GM18505 (cell line): ENCODE measurements around the gene MASP1.

Experiments used
- ATAC-seq: cut with Tn5 transposase; IDR thresholded peaks from one replicate; pipeline ENCODE4 v1.9.1; 2021; ENCODE audit not compliant: unreplicated experiment
- POLR2A ChIP-seq: IDR thresholded peaks from 4 replicates; pipeline ENCODE4 v1.6.1; 2011; ENCODE audit warnings: borderline replicate concordance; ENCODE audit not compliant: insufficient read depth, insufficient read length; ENCODE audit errors: extremely low read depth

Gene MASP1, protein sequence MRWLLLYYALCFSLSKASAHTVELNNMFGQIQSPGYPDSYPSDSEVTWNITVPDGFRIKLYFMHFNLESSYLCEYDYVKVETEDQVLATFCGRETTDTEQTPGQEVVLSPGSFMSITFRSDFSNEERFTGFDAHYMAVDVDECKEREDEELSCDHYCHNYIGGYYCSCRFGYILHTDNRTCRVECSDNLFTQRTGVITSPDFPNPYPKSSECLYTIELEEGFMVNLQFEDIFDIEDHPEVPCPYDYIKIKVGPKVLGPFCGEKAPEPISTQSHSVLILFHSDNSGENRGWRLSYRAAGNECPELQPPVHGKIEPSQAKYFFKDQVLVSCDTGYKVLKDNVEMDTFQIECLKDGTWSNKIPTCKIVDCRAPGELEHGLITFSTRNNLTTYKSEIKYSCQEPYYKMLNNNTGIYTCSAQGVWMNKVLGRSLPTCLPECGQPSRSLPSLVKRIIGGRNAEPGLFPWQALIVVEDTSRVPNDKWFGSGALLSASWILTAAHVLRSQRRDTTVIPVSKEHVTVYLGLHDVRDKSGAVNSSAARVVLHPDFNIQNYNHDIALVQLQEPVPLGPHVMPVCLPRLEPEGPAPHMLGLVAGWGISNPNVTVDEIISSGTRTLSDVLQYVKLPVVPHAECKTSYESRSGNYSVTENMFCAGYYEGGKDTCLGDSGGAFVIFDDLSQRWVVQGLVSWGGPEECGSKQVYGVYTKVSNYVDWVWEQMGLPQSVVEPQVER

DNA sequence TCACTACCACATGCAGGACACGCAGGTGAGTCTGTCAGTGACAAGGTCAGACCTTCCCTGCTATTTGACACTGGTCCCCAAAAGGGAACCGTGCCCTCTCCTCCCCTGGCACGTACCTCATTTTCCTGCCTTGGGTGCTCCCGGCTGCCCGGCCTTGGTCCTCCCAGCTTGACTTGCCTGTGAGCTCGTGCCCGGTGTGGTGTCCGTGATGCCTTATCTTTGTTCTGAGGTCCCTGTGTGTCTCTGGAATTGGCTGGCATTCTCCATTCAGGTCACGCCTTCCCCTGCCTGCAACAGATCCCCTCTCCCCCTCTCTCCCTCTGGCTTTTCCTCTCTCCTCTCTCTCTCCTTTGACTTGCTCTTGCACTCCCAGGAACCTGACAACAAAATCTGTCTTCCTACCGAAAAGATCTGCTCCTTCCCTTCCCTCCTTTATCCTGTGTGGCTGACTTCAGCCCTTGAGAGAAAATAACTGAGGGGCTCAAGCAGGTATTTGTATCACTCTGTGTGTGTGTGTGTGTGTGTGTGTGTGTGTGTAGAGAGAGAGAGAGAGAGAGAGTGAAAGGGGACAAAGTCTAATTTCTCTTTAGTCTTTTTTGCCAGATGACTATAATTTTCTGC is at the start of gene MASP1:
MASP1 (minus strand) TSS at position 226 of the 621 bp plus-strand sequence; CDS start at position 121, 105 bp downstream.
- no peak for TF ChIP-seq POLR2A
- ATAC-seq = no peak

DNA sequence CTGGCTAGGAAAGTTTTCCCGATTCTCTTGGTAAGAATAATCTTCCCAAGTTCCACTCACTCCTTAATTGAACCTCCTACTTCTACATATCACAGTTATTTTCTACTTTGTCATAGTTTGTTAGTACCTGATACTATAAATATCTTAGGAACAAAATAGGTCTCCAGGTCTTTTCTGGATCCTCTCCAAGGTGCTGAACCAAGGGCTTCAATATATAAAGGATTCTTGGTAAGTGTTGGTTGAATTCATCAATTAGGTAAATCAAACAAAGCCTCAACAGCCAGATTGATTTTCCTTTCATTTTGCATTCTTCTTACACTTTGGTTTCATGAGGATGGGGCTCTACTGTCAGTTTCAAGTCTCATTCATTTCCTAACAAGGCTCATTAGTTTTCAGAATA is 49.0 kb upstream of the MASP1 start:
- TF ChIP-seq POLR2A = no peak
- ATAC-seq = no peak

DNA sequence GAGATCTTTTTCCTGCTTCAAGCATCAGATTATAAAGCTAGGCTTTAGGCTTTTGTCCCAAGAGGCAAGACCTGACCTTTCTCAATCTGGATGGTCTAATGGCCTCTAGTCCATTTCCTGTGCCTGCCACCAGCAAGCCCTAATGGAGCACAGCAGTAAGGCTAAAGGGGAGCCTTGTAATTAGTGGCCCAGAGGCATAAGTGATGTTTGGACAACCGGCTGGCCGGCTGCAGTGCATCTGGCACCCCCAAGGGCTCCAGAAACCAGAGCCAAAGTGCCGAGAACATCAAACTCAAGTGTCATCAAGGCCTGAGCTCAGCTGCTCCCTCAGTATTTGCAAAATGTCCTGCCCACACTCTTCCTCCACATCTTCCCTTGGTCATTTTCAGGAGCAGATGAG is 44.8 kb upstream of the MASP1 start:
- no peak for ATAC-seq
- TF ChIP-seq POLR2A = no peak

DNA sequence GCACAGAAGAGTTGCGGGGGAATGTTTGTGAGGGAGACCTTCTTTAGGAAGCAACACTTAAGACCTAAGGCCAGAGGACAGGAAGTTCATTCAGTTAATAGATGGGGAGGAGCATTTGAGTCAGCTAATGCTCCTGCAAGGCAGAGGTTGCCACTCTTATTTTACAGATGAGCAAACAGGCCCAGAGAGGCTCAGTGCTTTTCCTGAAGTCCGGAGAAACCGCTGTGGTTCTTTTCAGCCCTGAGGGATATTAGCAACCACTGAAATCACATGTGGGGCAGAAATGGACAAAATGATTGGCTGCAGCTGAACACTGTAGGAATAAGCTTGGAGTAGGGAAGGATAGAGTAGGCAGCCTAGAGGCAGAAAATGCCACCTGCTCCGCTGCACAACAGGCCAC is 43.4 kb upstream of the MASP1 start:
- no peak for TF ChIP-seq POLR2A
- no peak for ATAC-seq

DNA sequence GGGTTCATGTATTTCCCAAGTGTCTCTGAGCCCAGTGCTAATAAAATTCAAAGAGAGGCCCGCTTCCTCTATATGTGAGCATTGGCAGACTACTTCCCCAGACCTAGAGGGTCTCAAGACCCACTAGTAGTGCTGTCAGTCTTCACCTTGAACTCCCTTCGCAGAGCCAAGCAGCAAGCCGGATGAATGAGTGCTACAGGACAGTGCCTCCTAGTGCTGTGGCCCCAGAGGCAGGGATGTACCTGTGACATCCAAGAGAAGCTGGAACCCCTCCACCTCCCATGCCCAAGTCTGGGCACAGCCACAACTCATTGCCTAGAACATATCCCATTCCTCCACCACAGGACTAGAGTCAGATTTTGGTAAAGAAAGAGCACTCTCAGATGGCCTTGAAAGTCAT is 37.2 kb upstream of the MASP1 start:
- TF ChIP-seq POLR2A = no peak
- ATAC-seq = no peak

DNA sequence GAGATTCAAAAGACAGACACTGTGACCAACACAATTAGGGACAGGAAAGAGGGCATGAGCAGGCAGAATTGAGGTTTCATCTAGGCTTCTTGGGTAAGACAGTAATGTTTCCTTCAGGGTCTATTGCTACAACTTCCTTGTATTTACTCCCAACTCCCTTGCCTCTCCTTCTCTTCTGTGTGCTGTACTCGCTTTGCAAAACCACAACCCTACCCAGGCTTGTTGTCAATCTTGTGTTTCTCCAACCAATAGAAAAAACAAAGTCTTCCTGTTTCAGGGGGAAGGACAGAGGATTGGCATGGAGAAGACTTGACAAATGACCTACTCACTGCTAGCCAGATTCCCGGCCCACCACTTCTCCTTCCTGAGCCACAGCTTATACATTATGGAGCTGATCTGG is 36.3 kb upstream of the MASP1 start:
- no peak for TF ChIP-seq POLR2A
- no peak for ATAC-seq

DNA sequence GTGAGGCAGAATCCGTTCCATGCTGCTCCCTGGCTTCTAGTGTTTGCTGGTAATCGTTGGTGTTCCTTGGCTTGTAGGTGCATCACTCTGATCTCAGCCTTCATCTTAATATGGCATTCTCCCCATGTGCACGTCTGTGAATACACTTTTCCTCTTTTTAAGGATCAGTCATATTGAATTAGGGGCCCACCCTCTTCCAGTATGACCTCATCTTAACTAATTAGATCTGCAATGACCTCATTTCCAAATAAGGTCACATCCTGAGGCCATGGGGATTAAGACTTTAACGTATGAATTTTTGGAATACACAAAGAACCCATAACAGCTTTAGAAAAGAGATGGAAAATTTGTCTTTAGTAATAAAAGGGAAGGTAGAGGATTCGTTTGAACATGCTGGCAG is 34.1 kb upstream of the MASP1 start:
- no peak for ATAC-seq
- no peak for TF ChIP-seq POLR2A

DNA sequence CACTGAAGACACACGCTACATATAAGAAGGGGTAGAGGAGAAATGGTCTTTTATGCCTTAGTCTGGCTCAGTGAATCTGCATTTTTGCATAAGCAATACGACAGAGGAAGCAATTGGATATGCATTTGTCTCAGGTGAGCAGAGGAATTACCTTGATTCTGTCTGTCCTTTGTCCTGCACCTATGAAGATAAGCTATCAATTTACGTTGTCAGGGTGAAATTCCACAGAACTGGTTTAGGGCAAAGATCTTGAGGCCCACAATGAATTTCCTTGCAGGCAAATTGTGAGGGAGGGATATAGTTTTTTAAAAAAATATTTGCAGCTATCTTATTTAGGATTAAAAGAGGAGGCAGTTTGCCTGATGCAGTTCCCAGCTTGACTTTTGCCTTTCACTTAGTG is 31.6 kb upstream of the MASP1 start:
- TF ChIP-seq POLR2A = no peak
- no peak for ATAC-seq

DNA sequence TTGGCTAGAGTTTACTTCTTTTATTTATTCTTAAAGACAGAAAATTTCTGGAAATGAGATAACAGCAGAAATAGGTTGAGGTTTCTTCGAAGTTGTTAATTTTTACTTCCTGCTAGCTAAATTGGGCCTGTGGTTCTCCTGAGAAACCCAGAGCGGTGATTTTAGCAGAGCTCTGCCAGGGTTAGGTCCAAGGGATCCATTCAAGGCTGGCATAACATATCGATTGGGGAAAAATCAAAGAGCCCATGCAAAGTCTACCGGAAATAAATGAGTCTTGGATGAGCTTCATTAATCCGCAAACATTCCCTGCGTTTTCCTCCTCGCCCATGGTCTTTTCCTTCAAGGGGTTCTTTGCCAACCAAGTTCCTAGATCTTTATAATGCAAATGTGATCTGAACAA is 30.8 kb upstream of the MASP1 start:
- TF ChIP-seq POLR2A = no peak
- no peak for ATAC-seq

DNA sequence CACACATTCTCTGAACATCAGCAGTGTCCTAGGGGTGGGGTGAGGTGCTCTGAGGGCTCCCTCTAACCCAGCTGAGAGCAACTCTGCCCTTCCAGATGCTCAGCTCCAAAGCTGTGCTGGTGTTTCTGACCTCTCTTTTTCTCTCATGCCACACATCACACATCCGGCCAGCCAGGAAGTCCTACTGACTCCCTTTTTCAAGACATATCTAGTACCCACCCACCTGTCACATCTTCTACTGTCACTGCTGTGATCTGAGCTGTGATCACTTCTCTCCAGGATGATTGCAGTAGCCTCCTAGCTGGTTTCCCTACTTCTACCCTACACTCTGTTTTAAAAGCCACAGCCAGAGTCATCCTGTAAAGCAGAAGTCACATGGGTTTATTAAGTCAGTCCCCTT is 30.2 kb upstream of the MASP1 start:
- ATAC-seq = no peak

DNA sequence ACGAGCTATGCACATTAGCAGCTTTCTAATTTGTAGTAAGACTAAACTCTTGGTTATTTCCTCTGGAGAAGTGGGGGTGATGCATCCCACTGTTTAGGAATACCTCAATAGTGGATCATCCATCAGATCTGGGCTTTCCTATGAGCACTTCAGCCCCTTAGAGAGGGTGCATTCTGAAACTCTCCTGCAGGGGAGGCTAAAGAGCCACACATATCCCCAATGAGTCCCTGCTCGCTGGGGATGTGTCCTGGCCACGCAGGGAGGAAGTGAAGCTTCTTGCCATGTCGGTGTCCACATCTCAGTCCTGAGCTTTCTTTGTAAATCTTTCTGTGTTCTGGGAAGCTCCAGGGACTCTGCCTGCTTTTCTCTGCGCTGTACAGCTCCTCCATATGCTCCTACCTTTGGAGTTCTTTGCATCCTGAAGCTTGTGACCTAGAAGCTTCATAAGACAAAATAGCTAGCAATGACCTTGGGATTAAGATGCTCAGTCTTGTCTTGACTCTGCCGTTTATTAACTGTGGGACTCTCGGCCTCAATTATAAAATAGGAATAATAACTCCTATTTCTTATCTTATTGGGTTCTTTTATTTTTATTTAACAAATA is 28.3 kb upstream of the MASP1 start:
- peak; percentile 68 for ATAC-seq
- TF ChIP-seq POLR2A = no peak

More for the DNA sequence above, 30.2 kb upstream of the MASP1 start:
- no peak for TF ChIP-seq POLR2A

DNA sequence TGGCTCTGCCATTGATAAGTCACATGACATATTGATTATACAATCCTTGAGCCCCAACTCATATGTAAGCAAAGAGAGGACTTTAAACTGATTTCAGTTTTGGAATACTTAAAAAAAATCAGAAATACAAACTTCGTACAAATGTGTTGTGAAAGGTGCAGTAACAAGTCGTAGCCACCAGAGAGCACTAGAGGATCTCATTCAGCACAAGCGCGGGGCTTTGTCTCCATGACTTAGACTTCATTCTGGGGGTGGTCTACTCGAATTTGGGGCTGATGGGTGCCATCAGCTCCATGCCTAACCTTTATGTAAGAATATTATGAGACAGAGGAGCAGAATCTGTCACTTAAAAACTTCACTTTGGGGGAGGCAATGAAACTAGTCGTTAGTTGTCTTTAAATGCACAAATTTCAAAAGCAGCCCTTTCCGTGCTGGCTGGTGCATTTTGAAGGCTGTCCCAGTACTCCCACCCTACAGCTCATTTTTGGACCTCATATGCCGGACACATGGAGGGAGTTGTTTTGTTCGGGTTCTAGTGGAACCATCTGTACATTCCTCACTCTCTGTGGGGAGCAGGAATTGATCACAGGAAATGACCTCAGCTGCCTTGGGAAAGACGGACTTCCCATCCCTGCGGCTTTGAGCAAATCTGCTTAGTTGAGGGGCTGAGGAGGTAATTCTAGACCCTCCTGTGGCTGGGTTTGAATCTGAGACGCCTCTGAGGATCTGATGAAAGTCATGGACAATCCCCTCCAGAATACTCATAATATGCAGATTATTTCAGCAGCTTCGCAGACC is 27.5 kb upstream of the MASP1 start:
- TF ChIP-seq POLR2A = no peak
- no peak for ATAC-seq

DNA sequence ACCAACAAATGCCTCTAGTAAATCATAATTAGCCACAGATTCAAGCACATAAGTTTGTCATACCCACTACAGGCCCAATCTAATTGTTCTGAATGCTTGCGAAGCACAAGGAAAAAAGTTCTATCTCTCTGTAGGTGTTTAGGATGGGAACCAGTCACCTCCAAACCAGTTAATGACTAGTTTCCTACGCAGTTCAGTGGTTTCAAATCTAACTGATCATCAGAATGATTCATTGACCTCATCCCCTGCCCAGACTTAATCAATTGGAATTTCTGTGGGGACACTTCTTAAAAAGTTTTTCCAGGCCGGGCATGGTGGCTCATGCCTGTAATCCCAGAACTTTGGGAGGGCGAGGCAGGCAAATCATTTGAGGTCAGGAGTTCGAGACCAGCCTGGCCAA is 24.3 kb upstream of the MASP1 start:
- no peak for ATAC-seq
- no peak for TF ChIP-seq POLR2A
